ENCODE measurements around the gene NCK2. TPM values are rescaled to one million over a fixed set of nuclear protein-coding genes. Genes with fewer than 3 reads are reported as not detected.

The NCK2 gene
- total RNA-seq, 1 experiment from 2014 or later, result 26.7 TPM

GRCh38 chr2:105895990-105896764, 151.5 kb downstream of the NCK2 start:
- H3K9me2 ChIP-seq (ENCODE audit: insufficient read depth), result no peaks in the 10 kb centered on the region
- ChIA-PET CTCF (no interaction called here), RAD21 (ENCODE audit: low non-redundant PET in 1 of 2, low total read pairs in 2 of 2, uncharacterized antibody in 2 of 2, unreplicated experiment in 2 of 2) (no interaction called here), POLR2A (no interaction called here)
- TF ChIP-seq EZH2 (IDR thresholded peaks at IDR 0.05) (no peak), EZH2phosphoT487 (IDR thresholded peaks at IDR 0.05; ENCODE audit: borderline replicate concordance) (no peak), CTCF (IDR thresholded peaks at IDR 0.05 in 2 of 3, conservative IDR thresholded peaks at IDR 0.05 in 1 of 3; ENCODE audit: borderline replicate concordance in 1 of 3, insufficient read depth in 1 of 3, low read depth in 2 of 3, low read length in 2 of 3) (no peak), EGR1 (IDR thresholded peaks at IDR 0.05; ENCODE audit: low read depth) (no peak), TCF7L2 (IDR thresholded peaks at IDR 0.05; ENCODE audit: borderline replicate concordance, extremely low read depth, insufficient read depth, insufficient read length) (no peak), MAX (IDR thresholded peaks at IDR 0.05) (no peak), ELF1 (IDR thresholded peaks at IDR 0.05; ENCODE audit: borderline replicate concordance, low read depth) (no peak)
- H2AFZ ChIP-seq (ENCODE audit: low read depth, low read length, poor library complexity, severe bottlenecking), result no peak overlapping the region
- intact Hi-C loops (cut with micrococcal nuclease), result no loop called here
- H3K4me3 ChIP-seq (replicated peaks in 1 of 2; ENCODE audit: low read depth in 1 of 2, low read length in 2 of 2), result no peak overlapping the region
- DNase-seq (ENCODE audit: low read depth, low spot score), result no peak
- no peak overlapping the region for H3K9ac ChIP-seq (ENCODE audit: low read length)
- H3K9me3 ChIP-seq (ENCODE audit: control insufficient read depth in 1 of 2, insufficient read depth in 1 of 2, low read depth in 1 of 2, low read length in 2 of 2), result no peaks in the 10 kb centered on the region
- BruUV-seq (replicated peaks), result no TSS peak
- no peaks in the 10 kb centered on the region for H4K20me1 ChIP-seq (ENCODE audit: insufficient read depth)
- no peaks in the 10 kb centered on the region for H3K4me1 ChIP-seq (ENCODE audit: control insufficient read depth in 1 of 2, insufficient read depth in 2 of 2, low read length in 2 of 2)
- no peaks in the 10 kb centered on the region for H3K36me3 ChIP-seq (ENCODE audit: control insufficient read depth in 1 of 2, insufficient read depth in 2 of 2, low read length in 2 of 2)
- no peak overlapping the region for H3K27ac ChIP-seq (ENCODE audit: low read depth, low read length)
- 0 out of 2 replicates have a peak, but pooled peaks have one; percentile 17 for ATAC-seq
- no peaks in the 10 kb centered on the region for H3K79me2 ChIP-seq (ENCODE audit: insufficient read depth, low read length)
- no peaks in the 10 kb centered on the region for H3K27me3 ChIP-seq (ENCODE audit: insufficient read depth, low read length)
- H3K4me2 ChIP-seq (ENCODE audit: low read length), result no peak overlapping the region
